ENCODE data around the gene OCEL1. TPM values are rescaled to one million over a fixed set of nuclear protein-coding genes. Genes with fewer than 3 reads are reported as not detected.

Gene OCEL1
- total RNA-seq, 2 donors from 2014 or later, result 12.4 to 13.3 TPM

GRCh38 chr19:17220207-17220758, 5.7 kb upstream of the OCEL1 start:
- DNase-seq (ENCODE audit: low spot score), result no peak
- no peak for TF ChIP-seq CTCF (IDR thresholded peaks at IDR 0.05)
- Histone ChIP-seq H3K27me3 (replicated peaks; ENCODE audit: insufficient read depth) (no peaks in the 10 kb centered on the region), H3K4me1 (ENCODE audit: control insufficient read depth in 1 of 2, low read depth in 2 of 2) (peaks cover 3 to 15% of the 10 kb centered on the region in 2 donors), H3K27ac (peak overlapping the region in 1 of 2 donors; percentile 29), H3K4me3 (no peak overlapping the region), H3K9me3 (no peaks in the 10 kb centered on the region), H3K36me3 (peaks cover 19% of the 10 kb centered on the region)
- ATAC-seq (ENCODE audit: insufficient number of reproducible peaks, low FRiP score, low read depth), result no peak

GRCh38 chr19:17225053-17225452, 973 bp upstream of the OCEL1 start:
- H3K4me1 ChIP-seq (ENCODE audit: control insufficient read depth in 1 of 2, low read depth in 2 of 2), result peaks cover 0 to 24% of the 10 kb centered on the region in 2 donors
- no peak overlapping the region for H3K27ac ChIP-seq
- TF ChIP-seq CTCF (IDR thresholded peaks at IDR 0.05), result no peak
- H3K9me3 ChIP-seq, result no peaks in the 10 kb centered on the region
- no peaks in the 10 kb centered on the region for H3K27me3 ChIP-seq (replicated peaks; ENCODE audit: insufficient read depth)
- H3K36me3 ChIP-seq, result peaks cover 3% of the 10 kb centered on the region
- peak overlapping the region; percentile 93 for H3K4me3 ChIP-seq
- ATAC-seq (ENCODE audit: insufficient number of reproducible peaks, low FRiP score, low read depth) (no peak), DNase-seq (ENCODE audit: low spot score) (no peak)

GRCh38 chr19:17227798-17228367, 1.9 kb downstream of the OCEL1 start:
- Histone ChIP-seq H3K9me3 (no peaks in the 10 kb centered on the region), H3K27ac (no peak overlapping the region), H3K36me3 (peaks cover 5% of the 10 kb centered on the region), H3K27me3 (replicated peaks; ENCODE audit: insufficient read depth) (no peaks in the 10 kb centered on the region), H3K4me1 (ENCODE audit: control insufficient read depth in 1 of 2, low read depth in 2 of 2) (peaks cover 0 to 20% of the 10 kb centered on the region in 2 donors), H3K4me3 (no peak overlapping the region)
- ATAC-seq (ENCODE audit: insufficient number of reproducible peaks, low FRiP score, low read depth), result no peak
- no peak for TF ChIP-seq CTCF (IDR thresholded peaks at IDR 0.05)
- no peak for DNase-seq (ENCODE audit: low spot score)

GRCh38 chr19:17229890-17230289, 3.9 kb downstream of the OCEL1 start:
- no peaks in the 10 kb centered on the region for H3K27me3 ChIP-seq (replicated peaks; ENCODE audit: insufficient read depth)
- H3K9me3 ChIP-seq, result no peaks in the 10 kb centered on the region
- peaks cover 11% of the 10 kb centered on the region for H3K36me3 ChIP-seq
- ATAC-seq (ENCODE audit: insufficient number of reproducible peaks, low FRiP score, low read depth) (no peak), DNase-seq (ENCODE audit: low spot score) (no peak)
- peaks cover under 1 to 28% of the 10 kb centered on the region in 2 donors for H3K4me1 ChIP-seq (ENCODE audit: control insufficient read depth in 1 of 2, low read depth in 2 of 2)
- TF ChIP-seq CTCF (IDR thresholded peaks at IDR 0.05), result no peak
- H3K27ac ChIP-seq, result no peak overlapping the region
- no peak overlapping the region for H3K4me3 ChIP-seq

- H3K36me3 ChIP-seq, result peaks cover 11% of the 10 kb centered on the region
- H3K9me3 ChIP-seq, result no peaks in the 10 kb centered on the region
- peaks cover 12 to 31% of the 10 kb centered on the region in 2 donors for H3K4me1 ChIP-seq (ENCODE audit: control insufficient read depth in 1 of 2, low read depth in 2 of 2)
- no peak overlapping the region for H3K27ac ChIP-seq
- H3K27me3 ChIP-seq (replicated peaks; ENCODE audit: insufficient read depth), result no peaks in the 10 kb centered on the region
- ATAC-seq (ENCODE audit: insufficient number of reproducible peaks, low FRiP score, low read depth) (no peak), DNase-seq (ENCODE audit: low spot score) (no peak)
- no peak for TF ChIP-seq CTCF (IDR thresholded peaks at IDR 0.05)
- no peak overlapping the region for H3K4me3 ChIP-seq
These were observed 6.2 kb downstream of the OCEL1 start for GRCh38 chr19:17232258-17232657.

Measured in thoracic aorta (tissue), 2 donors.